Pericardium fibroblast (primary cell): Measurements from ENCODE around the gene CIITA. TPM values are rescaled to one million over a fixed set of nuclear protein-coding genes. Genes with fewer than 3 reads are reported as not detected.

Experiments
- total RNA-seq: library from RNA; depleted of rRNA; stranded (reverse); fragments of >200 nt; gene quantifications from 2 replicates; pipeline ENCODE4 v1.2.3, GENCODE V29; 2015

The CIITA gene, protein sequence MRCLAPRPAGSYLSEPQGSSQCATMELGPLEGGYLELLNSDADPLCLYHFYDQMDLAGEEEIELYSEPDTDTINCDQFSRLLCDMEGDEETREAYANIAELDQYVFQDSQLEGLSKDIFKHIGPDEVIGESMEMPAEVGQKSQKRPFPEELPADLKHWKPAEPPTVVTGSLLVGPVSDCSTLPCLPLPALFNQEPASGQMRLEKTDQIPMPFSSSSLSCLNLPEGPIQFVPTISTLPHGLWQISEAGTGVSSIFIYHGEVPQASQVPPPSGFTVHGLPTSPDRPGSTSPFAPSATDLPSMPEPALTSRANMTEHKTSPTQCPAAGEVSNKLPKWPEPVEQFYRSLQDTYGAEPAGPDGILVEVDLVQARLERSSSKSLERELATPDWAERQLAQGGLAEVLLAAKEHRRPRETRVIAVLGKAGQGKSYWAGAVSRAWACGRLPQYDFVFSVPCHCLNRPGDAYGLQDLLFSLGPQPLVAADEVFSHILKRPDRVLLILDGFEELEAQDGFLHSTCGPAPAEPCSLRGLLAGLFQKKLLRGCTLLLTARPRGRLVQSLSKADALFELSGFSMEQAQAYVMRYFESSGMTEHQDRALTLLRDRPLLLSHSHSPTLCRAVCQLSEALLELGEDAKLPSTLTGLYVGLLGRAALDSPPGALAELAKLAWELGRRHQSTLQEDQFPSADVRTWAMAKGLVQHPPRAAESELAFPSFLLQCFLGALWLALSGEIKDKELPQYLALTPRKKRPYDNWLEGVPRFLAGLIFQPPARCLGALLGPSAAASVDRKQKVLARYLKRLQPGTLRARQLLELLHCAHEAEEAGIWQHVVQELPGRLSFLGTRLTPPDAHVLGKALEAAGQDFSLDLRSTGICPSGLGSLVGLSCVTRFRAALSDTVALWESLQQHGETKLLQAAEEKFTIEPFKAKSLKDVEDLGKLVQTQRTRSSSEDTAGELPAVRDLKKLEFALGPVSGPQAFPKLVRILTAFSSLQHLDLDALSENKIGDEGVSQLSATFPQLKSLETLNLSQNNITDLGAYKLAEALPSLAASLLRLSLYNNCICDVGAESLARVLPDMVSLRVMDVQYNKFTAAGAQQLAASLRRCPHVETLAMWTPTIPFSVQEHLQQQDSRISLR
- 0.09 and 0.35 TPM in 2 replicates for total RNA-seq

DNA sequence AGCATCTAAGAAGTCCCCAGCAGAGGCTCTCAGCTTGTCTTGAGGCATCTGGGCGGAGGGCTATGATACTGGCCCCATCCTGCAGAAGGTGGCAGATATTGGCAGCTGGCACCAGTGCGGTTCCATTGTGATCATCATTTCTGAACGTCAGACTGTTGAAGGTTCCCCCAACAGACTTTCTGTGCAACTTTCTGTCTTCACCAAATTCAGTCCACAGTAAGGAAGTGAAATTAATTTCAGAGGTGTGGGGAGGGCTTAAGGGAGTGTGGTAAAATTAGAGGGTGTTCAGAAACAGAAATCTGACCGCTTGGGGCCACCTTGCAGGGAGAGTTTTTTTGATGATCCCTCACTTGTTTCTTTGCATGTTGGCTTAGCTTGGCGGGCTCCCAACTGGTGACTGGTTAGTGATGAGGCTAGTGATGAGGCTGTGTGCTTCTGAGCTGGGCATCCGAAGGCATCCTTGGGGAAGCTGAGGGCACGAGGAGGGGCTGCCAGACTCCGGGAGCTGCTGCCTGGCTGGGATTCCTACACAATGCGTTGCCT, at the start of gene CIITA:
TSS of gene CIITA (plus strand) at position 404 of the 543 bp plus-strand sequence. CDS start at position 533, 129 bp downstream.

DNA sequence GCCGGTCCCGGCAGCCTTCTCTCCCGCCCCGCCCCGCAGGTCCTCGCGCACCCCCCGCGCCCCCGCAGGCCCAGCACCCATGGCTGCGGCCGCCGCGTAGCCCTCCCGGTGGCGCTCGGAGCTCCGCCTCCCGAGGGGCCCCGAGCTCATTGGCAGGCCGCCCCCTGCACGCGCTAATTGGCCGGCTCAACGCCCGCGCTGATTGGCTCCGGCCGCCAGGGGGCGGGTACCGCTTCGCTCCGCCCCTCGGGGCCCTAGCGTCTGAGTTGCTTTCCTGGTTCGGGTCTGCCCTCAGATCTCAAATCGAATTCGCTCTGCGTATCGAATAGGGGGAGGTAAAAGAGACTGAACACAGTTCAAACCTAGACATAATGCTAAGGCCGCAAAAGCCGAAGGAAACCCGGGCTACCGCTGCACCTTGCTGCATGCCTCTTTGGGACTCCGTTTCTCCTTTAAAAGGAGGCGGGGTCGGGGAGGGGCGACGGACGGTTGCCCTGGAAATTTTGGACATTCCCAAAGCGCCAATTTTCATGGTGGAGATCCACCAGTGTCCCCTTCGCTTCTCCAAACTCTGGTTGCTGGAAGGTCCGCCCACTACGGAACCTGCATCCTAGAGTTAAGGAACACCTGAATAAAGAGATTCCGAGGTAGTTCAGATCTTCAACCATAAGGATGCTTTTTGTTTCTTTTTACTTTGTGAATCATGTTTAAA, 65.5 kb downstream of the CIITA start, which contains the start of gene DEXI:
TSS of gene DEXI (minus strand) at position 117 of the 712 bp plus-strand sequence. CDS start 463 bp downstream, outside the sequence.

DNA sequence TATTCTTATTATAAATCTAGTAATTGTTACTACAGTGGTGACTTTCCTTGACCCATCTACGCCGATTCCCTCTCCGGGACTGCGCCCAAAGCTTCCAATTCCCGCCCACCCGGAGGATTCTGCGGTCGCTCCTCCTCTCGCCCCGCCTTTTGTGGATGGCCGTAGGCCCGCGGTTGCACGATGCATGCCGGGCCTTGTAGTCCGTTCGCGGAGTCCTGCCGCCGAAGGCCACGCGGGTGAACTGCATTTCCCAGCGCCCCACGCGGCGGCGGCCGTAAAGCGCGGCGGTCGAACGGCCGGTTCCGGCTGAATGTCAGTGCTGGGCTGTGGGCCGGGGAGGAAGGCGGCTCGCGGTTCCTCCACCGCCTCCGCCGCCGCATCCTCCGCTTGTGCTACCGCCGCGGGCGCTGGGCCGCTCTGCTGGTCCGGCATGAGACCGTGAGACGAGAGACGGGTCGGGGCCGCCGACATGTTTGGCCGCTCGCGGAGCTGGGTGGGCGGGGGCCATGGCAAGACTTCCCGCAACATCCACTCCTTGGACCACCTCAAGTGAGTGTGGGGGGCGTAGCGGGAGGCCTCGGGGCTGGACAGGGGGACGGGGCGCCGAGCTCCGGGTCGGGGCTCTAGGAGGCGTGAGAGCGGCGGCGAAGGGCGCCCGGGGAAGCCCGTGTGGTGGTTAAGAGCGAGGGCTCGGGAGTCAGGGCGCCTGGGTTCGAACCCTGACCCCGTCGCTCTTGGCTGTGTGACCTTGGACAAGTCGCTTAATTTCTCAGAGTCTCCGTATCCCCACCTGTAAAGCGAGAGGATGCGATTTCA, 67.5 kb downstream of the CIITA start, which contains the start of gene CLEC16A:
TSS of gene CLEC16A (plus strand) at position 316 of the 816 bp plus-strand sequence. CDS start at position 470, 154 bp downstream.

Other genes starting within 250 kb of the CIITA start
- gene TEKT5, start 182.3 kb upstream of the CIITA start, total RNA-seq, result 0.09 TPM in 1 of 2 replicates, not detected in the other
- 22.1 and 29.3 TPM in 2 replicates for gene NUBP1, start 133.4 kb upstream of the CIITA start, total RNA-seq
- 0.12 TPM in 1 of 2 replicates, not detected in the other for gene TVP23A, start 58.4 kb upstream of the CIITA start, total RNA-seq
- gene DEXI, start 65.3 kb downstream of the CIITA start, total RNA-seq, result 83.9 and 122 TPM in 2 replicates
- 15.4 and 16.1 TPM in 2 replicates for gene CLEC16A, start 67.4 kb downstream of the CIITA start, total RNA-seq